Measurements from ENCODE around the gene TBC1D22A. TPM values are rescaled to one million over a fixed set of nuclear protein-coding genes. Genes with fewer than 3 reads are reported as not detected.

The TBC1D22A gene
- total and polyA plus RNA-seq, 9 of the 15 experiments (the other 6 are each of a cell fraction or from before 2014, with no cell fraction given), result 0.20 to 11.5 (median 5.2) TPM

GRCh38 chr22:46934746-46935491, 172.5 kb downstream of the TBC1D22A start (continued):
- TF ChIP-seq ZNF507 (tag; conservative IDR thresholded peaks at IDR 0.05) (no peak), MCM2 (IDR thresholded peaks at IDR 0.05; ENCODE audit: low read depth) (no peak), PTBP1 (IDR thresholded peaks at IDR 0.05; ENCODE audit: low read depth, low read length) (no peak), ZNF780A (CRISPR knock-in tag; IDR thresholded peaks at IDR 0.05) (no peak), ETS2 (tag; IDR thresholded peaks at IDR 0.05; ENCODE audit: borderline replicate concordance, poor library complexity, severe bottlenecking) (no peak), KAT7 (CRISPR knock-in tag; IDR thresholded peaks at IDR 0.05; ENCODE audit: borderline replicate concordance) (no peak), BMI1 (IDR thresholded peaks at IDR 0.05; ENCODE audit: low read length) (no peak), ZNF41 (CRISPR knock-in tag; conservative IDR thresholded peaks at IDR 0.05) (no peak), ZNF311 (CRISPR knock-in tag; IDR thresholded peaks at IDR 0.05) (no peak), MEF2A (IDR thresholded peaks at IDR 0.05; ENCODE audit: control insufficient read depth, low read depth, low read length) (no peak), FUS (optimal IDR thresholded peaks at IDR 0.05; ENCODE audit: low read depth, low read length) (no peak), RNF219 (CRISPR knock-in tag; IDR thresholded peaks at IDR 0.05) (no peak), TRIM25 (IDR thresholded peaks at IDR 0.05; ENCODE audit: borderline replicate concordance) (no peak), CEBPZ (IDR thresholded peaks at IDR 0.05; ENCODE audit: borderline replicate concordance, low read depth, low read length) (no peak), ZNF134 (CRISPR knock-in tag; conservative IDR thresholded peaks at IDR 0.05) (no peak), ZNF778 (CRISPR knock-in tag; IDR thresholded peaks at IDR 0.05) (no peak), VEZF1 (CRISPR knock-in tag; IDR thresholded peaks at IDR 0.05) (no peak), SIX5 (IDR thresholded peaks at IDR 0.05; ENCODE audit: borderline replicate concordance in 1 of 2, insufficient read depth in 1 of 2, low read depth in 1 of 2, low read length in 2 of 2) (no peak), TAF1 (IDR thresholded peaks at IDR 0.05; ENCODE audit: control insufficient read depth, extremely low read depth, insufficient read depth, low read length, severe bottlenecking) (peak; percentile 27)

Measured in K562 (cell line).